OCI-LY7 (cell line): Measurements from ENCODE around the gene TRERF1. TPM values are rescaled to one million over a fixed set of nuclear protein-coding genes. Genes with fewer than 3 reads are reported as not detected.

Source experiments
- BruUV-seq: library from RNA; stranded (reverse); fragments of 400-500 nt; replicated peaks from 2 replicates; lab custom pipeline; 2021; lab: Mats Ljungman, UMichigan
- CTCF ChIA-PET: fragments of 300-600 bp; sonication (Branson Sonifier 250); formaldehyde crosslinking; loops from one replicate; lab custom pipeline; 2022; ENCODE audit warnings: antibody characterized with exemption; ENCODE audit not compliant: unreplicated experiment; lab: Charles Lee
- POLR2A ChIA-PET: fragments of 300-600 bp; sonication (Branson Sonifier 250); formaldehyde crosslinking; loops from one replicate; lab custom pipeline; 2022; ENCODE audit warnings: antibody characterized with exemption; lab: Charles Lee
- DNase-seq: peaks from one replicate; pipeline ENCODE4 v3.0.0-alpha.2; 2015; ENCODE audit warnings: low spot score
- H2AFZ ChIP-seq: fragments of 200-600 bp; sonication (generic), shearing (Covaris generic); 2 replicates; pipeline ENCODE4 v1.6.1; 2014; ENCODE audit warnings: mild to moderate bottlenecking, antibody characterized with exemption, low read length, moderate library complexity
- H3K27ac ChIP-seq: fragments of 200-600 bp; sonication (generic); 2 replicates; pipeline ENCODE4 v1.5.1; 2014; ENCODE audit warnings: mixed run types, low read depth, mild to moderate bottlenecking, moderate library complexity, low read length, inconsistent platforms; ENCODE audit not compliant: poor library complexity, severe bottlenecking
- H3K36me3 ChIP-seq: fragments of 200-600 bp; sonication (generic); 2 replicates; pipeline ENCODE4 v1.6.1; 2014; ENCODE audit warnings: mild to moderate bottlenecking, antibody characterized with exemption, low read length, moderate library complexity, mixed read lengths; ENCODE audit not compliant: insufficient read depth
- H3K4me1 ChIP-seq: fragments of 200-600 bp; sonication (generic); 2 replicates; pipeline ENCODE4 v1.5.1; 2014; ENCODE audit warnings: mild to moderate bottlenecking, low read length; ENCODE audit not compliant: insufficient read depth, poor library complexity, severe bottlenecking
- H3K4me2 ChIP-seq: fragments of 200-600 bp; sonication (generic); 2 replicates; pipeline ENCODE4 v1.6.1; 2014; ENCODE audit warnings: mild to moderate bottlenecking, low read length
- H3K4me3 ChIP-seq: fragments of 200-600 bp; sonication (generic); 2 replicates; pipeline ENCODE4 v1.5.1; 2014; ENCODE audit warnings: mild to moderate bottlenecking, low read depth, low read length; ENCODE audit not compliant: poor library complexity, severe bottlenecking
- H3K79me2 ChIP-seq: fragments of 200-600 bp; sonication (generic); 2 replicates; pipeline ENCODE4 v1.6.1; 2016; ENCODE audit warnings: low read depth, mild to moderate bottlenecking, low read length, moderate library complexity, mixed read lengths; ENCODE audit not compliant: insufficient read depth
- H3K9me2 ChIP-seq: fragments of 200-600 bp; sonication (generic); 2 replicates; pipeline ENCODE4 v1.6.1; 2016; ENCODE audit warnings: mild to moderate bottlenecking, low read length, mixed read lengths; ENCODE audit not compliant: insufficient read depth
- H3K9me3 ChIP-seq: fragments of 200-600 bp; sonication (generic); 2 replicates; pipeline ENCODE4 v1.6.1; 2014; ENCODE audit warnings: mild to moderate bottlenecking, mixed run types, low read length, mixed read lengths
- H4K20me1 ChIP-seq: fragments of 200-600 bp; sonication (generic); 2 replicates; pipeline ENCODE4 v1.6.1; 2014; ENCODE audit warnings: mild to moderate bottlenecking, antibody characterized with exemption, low read length, moderate library complexity, mixed read lengths; ENCODE audit not compliant: insufficient read depth
- EZH2phosphoT487 ChIP-seq: fragments of 200-600 bp; sonication (generic); IDR thresholded peaks from 2 replicates; pipeline ENCODE4 v1.6.1; 2018; ENCODE audit warnings: low read depth, borderline replicate concordance, mild to moderate bottlenecking, mixed run types, antibody characterized with exemption, low read length, moderate library complexity, mixed read lengths
- intact Hi-C: fragments of 100-400 bp; cut with micrococcal nuclease; formaldehyde crosslinking; loops from one replicate; pipeline ENCODE4 v1.10.0; 2022; ENCODE audit not compliant: unreplicated experiment
- total RNA-seq, 2 experiments: library from RNA; depleted of rRNA in 1 of 2; stranded (reverse); fragments of >200 nt in 1 of 2; shearing (Covaris generic) in 1 of 2; gene quantifications; 2 replicates each; pipeline ENCODE4 v1.2.3, GENCODE V29; 2014 to 2022
- TF ChIP-seq, protein P1 (sequence below): fragments of 200-600 bp; sonication (generic); conservative IDR thresholded peaks from 2 replicates; pipeline ENCODE4 v1.5.1; 2014; ENCODE audit warnings: mild to moderate bottlenecking, antibody characterized with exemption, low read length, moderate library complexity, mixed read lengths

TRERF1 gene
- total RNA-seq, 2 experiments from 2014 or later: 5.7 to 12.9 TPM

GRCh38 chr6:42380228-42380979 is 71.3 kb downstream of the TRERF1 start:
- ChIA-PET POLR2A (interaction anchor here (0.6 kb wide), 1 partner anchor 23 kb away, joined by 3 read pairs; no protein-coding TSS in a partner anchor), CTCF (no interaction called here)
- intact Hi-C loops: no loop called here
- DNase-seq: no peak
- Histone ChIP-seq H3K27ac (no peak overlapping the region), H4K20me1 (no peaks in the 10 kb centered on the region; the same call in 1 of the 2 replicates), H2AFZ (no peak overlapping the region), H3K9me3 (no peaks in the 10 kb centered on the region), H3K4me2 (no peak overlapping the region), H3K4me1 (peaks cover 7% of the 10 kb centered on the region), H3K79me2 (no peaks in the 10 kb centered on the region), H3K36me3 (no peaks in the 10 kb centered on the region), H3K4me3 (no peak overlapping the region), H3K9me2 (no peaks in the 10 kb centered on the region)
- TF ChIP-seq EZH2phosphoT487: no peak
- TF ChIP-seq, protein P1, sequence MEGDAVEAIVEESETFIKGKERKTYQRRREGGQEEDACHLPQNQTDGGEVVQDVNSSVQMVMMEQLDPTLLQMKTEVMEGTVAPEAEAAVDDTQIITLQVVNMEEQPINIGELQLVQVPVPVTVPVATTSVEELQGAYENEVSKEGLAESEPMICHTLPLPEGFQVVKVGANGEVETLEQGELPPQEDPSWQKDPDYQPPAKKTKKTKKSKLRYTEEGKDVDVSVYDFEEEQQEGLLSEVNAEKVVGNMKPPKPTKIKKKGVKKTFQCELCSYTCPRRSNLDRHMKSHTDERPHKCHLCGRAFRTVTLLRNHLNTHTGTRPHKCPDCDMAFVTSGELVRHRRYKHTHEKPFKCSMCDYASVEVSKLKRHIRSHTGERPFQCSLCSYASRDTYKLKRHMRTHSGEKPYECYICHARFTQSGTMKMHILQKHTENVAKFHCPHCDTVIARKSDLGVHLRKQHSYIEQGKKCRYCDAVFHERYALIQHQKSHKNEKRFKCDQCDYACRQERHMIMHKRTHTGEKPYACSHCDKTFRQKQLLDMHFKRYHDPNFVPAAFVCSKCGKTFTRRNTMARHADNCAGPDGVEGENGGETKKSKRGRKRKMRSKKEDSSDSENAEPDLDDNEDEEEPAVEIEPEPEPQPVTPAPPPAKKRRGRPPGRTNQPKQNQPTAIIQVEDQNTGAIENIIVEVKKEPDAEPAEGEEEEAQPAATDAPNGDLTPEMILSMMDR: no peak
- no TSS peak for BruUV-seq

- Histone ChIP-seq H3K4me1 (peaks cover 7% of the 10 kb centered on the region), H3K9me2 (no peaks in the 10 kb centered on the region), H3K9me3 (no peaks in the 10 kb centered on the region), H3K79me2 (no peaks in the 10 kb centered on the region), H3K27ac (no peak overlapping the region), H2AFZ (no peak overlapping the region), H3K36me3 (no peaks in the 10 kb centered on the region), H3K4me2 (no peak overlapping the region), H4K20me1 (no peaks in the 10 kb centered on the region; the same call in 1 of the 2 replicates), H3K4me3 (no peak overlapping the region)
- DNase-seq: no peak
- intact Hi-C loops: no loop called here
- no TSS peak for BruUV-seq
- TF ChIP-seq, protein P1: no peak
- no peak for TF ChIP-seq EZH2phosphoT487
- ChIA-PET CTCF (no interaction called here), POLR2A (interaction anchor here (1.1 to 1.2 kb wide), 2 partner anchors 12 to 41 kb away, joined by 4 to 7 read pairs; no protein-coding TSS in a partner anchor)
Observed at GRCh38 chr6:42378536-42378935, 73.2 kb downstream of the TRERF1 start.

DNA sequence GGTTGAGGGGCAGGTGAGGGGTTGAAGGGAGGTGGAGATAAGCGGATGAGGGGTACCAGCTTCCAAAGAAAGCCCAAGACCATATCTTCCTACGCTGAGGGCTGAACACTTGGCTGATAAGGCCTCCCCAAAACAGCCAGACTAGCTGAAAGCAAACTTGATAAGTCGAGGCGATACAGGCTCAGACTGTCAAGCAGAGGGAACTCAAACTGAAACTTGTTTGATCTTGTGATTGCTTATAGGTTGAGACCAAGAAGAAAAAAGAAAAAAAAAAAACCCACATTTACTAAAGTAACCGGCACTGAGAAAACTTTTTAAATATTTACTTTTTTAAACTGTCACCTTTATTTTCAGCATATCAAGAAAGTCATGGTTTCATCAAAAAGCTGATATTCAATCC is 73.6 kb downstream of the TRERF1 start:
- Histone ChIP-seq H3K9me2 (no peaks in the 10 kb centered on the region), H4K20me1 (no peaks in the 10 kb centered on the region; the same call in 1 of the 2 replicates), H3K4me1 (peaks cover 7% of the 10 kb centered on the region), H3K4me3 (no peak overlapping the region), H3K4me2 (no peak overlapping the region), H3K79me2 (no peaks in the 10 kb centered on the region), H3K9me3 (no peaks in the 10 kb centered on the region), H3K36me3 (no peaks in the 10 kb centered on the region), H2AFZ (no peak overlapping the region), H3K27ac (no peak overlapping the region)
- TF ChIP-seq EZH2phosphoT487: no peak
- TF ChIP-seq, protein P1: no peak
- CTCF ChIA-PET: no interaction called here
- no peak for DNase-seq
- intact Hi-C loops: no loop called here
- no TSS peak for BruUV-seq
- POLR2A ChIA-PET: interaction anchor here (1.0 to 1.2 kb wide), 3 partner anchors 12 to 169 kb away, joined by 3 to 7 read pairs (median 4); no protein-coding TSS in a partner anchor
